Astrocyte of the spinal cord (primary cell): ENCODE data around the gene COX6B1.

ENCODE experiments used
- DNase-seq: peaks from one replicate; pipeline ENCODE4 v3.0.0; 2011; ENCODE audit warnings: low read depth, low spot score
- H3K4me3 ChIP-seq: 2 replicates; pipeline ENCODE4 v1.5.1; 2011; ENCODE audit warnings: low read depth, mild to moderate bottlenecking, low read length, moderate library complexity
- CTCF ChIP-seq: IDR thresholded peaks from 2 replicates; pipeline ENCODE4 v1.5.1; 2012; ENCODE audit warnings: low read depth, mild to moderate bottlenecking, low read length, inconsistent platforms
- in situ Hi-C: cut with HindIII; loops from 2 replicates; pipeline ENCODE4 v1.10.0; 2017; ENCODE audit warnings: low sequenced_read_pairs

COX6B1 gene

GRCh38 chr19:35693422-35693821 is 45.3 kb downstream of the COX6B1 start:
- in situ Hi-C loops, result no loop called here
- TF ChIP-seq CTCF, result no peak
- DNase-seq, result no peak
- no peak overlapping the region for H3K4me3 ChIP-seq

- no peak overlapping the region for H3K4me3 ChIP-seq
- DNase-seq, result peak; percentile 67
- peak; percentile 99 for TF ChIP-seq CTCF
- in situ Hi-C loops, result no loop called here
These were observed 45.9 kb downstream of the COX6B1 start for GRCh38 chr19:35693835-35694599.

GRCh38 chr19:35695895-35696422 is 47.8 kb downstream of the COX6B1 start:
- in situ Hi-C loops, result no loop called here
- no peak overlapping the region for H3K4me3 ChIP-seq
- DNase-seq, result no peak
- TF ChIP-seq CTCF, result no peak

- no peak overlapping the region for H3K4me3 ChIP-seq
- in situ Hi-C loops, result no loop called here
- DNase-seq, result no peak
- no peak for TF ChIP-seq CTCF
These were observed 48.7 kb downstream of the COX6B1 start for GRCh38 chr19:35696835-35697234.

GRCh38 chr19:35702223-35703012 is 54.3 kb downstream of the COX6B1 start:
- peak overlapping the region; percentile 54 for H3K4me3 ChIP-seq
- DNase-seq, result peak; percentile 98
- in situ Hi-C loops, result no loop called here
- no peak for TF ChIP-seq CTCF

GRCh38 chr19:35703343-35703742 is 55.2 kb downstream of the COX6B1 start:
- TF ChIP-seq CTCF, result no peak
- in situ Hi-C loops, result no loop called here
- no peak for DNase-seq
- no peak overlapping the region for H3K4me3 ChIP-seq
